Thoracic aorta (tissue), 2 donors: ENCODE data around the gene NRXN3. TPM values are rescaled to one million over a fixed set of nuclear protein-coding genes. Genes with fewer than 3 reads are reported as not detected.

Source experiments
- ATAC-seq: fragments of 150-250 bp; one replicate; pipeline ENCODE4 v1.8.0; 2017; ENCODE audit warnings: low read depth; ENCODE audit not compliant: insufficient number of reproducible peaks, low FRiP score
- DNase-seq: peaks from one replicate; pipeline ENCODE4 v3.0.0-alpha.2; 2020; ENCODE audit warnings: low spot score
- H3K27ac ChIP-seq, 2 donors: fragments of 200-600 bp; sonication (generic); 1 replicate in 1 of 2; 2 replicates in 1 of 2; pipeline ENCODE4 v1.5.1; 2016; ENCODE audit warnings: mild to moderate bottlenecking in 2 of 2, moderate library complexity in 2 of 2
- H3K27me3 ChIP-seq: fragments of 200-600 bp; sonication (generic); replicated peaks from 2 replicates; pipeline ENCODE4 v1.6.0; 2016; ENCODE audit warnings: mild to moderate bottlenecking; ENCODE audit not compliant: insufficient read depth
- H3K36me3 ChIP-seq: fragments of 200-600 bp; sonication (generic); one replicate; pipeline ENCODE4 v1.5.1; 2016
- H3K4me1 ChIP-seq, 2 donors: fragments of 200-600 bp; sonication (generic); 1 replicate in 1 of 2; 2 replicates in 1 of 2; pipeline versions ENCODE4 v1.5.1 to v1.6.0; 2016; ENCODE audit warnings: low read depth in 2 of 2, mild to moderate bottlenecking in 1 of 2; ENCODE audit not compliant: control insufficient read depth in 1 of 2
- H3K4me3 ChIP-seq: fragments of 200-600 bp; sonication (generic); 2 replicates; pipeline ENCODE4 v1.5.1; 2016; ENCODE audit warnings: mild to moderate bottlenecking
- H3K9me3 ChIP-seq: fragments of 200-600 bp; sonication (generic); 2 replicates; pipeline ENCODE4 v1.5.1; 2016
- CTCF ChIP-seq: fragments of 200-600 bp; sonication (generic); IDR thresholded peaks from one replicate; pipeline ENCODE4 v1.5.1; 2019; ENCODE audit warnings: antibody characterized with exemption
- total RNA-seq, 2 donors: library from RNA; depleted of rRNA; stranded (reverse); fragments of >200 nt; gene quantifications; one replicate each; pipeline versions ENCODE4 v1.1.0 to v1.2.3, GENCODE V29; 2016

NRXN3 gene
- total RNA-seq, 2 donors from 2014 or later = 5.6 to 33.3 TPM

DNA sequence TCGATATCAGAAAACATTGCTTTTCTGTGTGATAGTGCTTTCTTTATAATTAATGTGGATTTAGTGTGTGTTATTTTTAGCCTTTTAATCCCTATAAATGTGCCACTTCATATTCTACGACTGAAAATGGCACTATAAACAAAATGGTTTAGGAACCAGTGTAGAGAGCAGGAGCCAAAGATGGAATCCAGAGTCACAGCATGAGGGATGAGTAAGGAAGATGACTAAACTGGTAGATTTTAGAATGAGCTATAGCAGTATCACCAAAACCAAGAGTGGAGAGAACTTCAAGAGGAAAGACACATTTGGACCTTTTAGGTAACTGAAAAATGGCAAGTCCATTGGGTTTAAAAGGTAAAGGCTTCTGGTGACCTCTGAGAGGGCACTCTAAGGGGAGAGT lies 887.2 kb downstream of the NRXN3 start:
- DNase-seq = no peak
- H3K9me3 ChIP-seq = no peaks in the 10 kb centered on the region
- no peak for ATAC-seq
- no peak overlapping the region for H3K27ac ChIP-seq
- H3K4me3 ChIP-seq = no peak overlapping the region
- no peaks in the 10 kb centered on the region for H3K27me3 ChIP-seq
- H3K4me1 ChIP-seq = no peaks in the 10 kb centered on the region
- H3K36me3 ChIP-seq = no peaks in the 10 kb centered on the region
- no peak for TF ChIP-seq CTCF

DNA sequence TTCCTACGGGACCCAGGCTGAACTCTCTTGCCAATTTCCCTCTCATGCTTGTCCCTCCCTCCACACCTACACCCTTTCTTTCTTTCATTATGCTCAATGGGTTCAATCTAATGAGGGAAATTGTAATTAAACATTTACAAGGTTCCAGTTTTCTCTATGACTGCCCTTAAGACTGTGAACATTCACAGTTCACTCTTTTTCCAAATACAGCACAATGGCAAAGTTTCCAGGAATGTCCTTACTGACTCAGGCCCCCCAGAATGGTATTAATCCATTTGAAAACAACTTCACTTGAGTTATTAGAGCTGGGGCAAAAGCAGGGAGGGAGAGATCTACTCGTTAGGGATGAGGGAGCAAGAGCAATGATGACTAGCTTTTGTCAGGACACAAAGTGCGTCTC lies 892.1 kb downstream of the NRXN3 start:
- Histone ChIP-seq H3K9me3 (no peaks in the 10 kb centered on the region), H3K27ac (no peak overlapping the region), H3K27me3 (no peaks in the 10 kb centered on the region), H3K4me3 (no peak overlapping the region), H3K36me3 (no peaks in the 10 kb centered on the region), H3K4me1 (no peaks in the 10 kb centered on the region)
- ATAC-seq = no peak
- DNase-seq = no peak
- TF ChIP-seq CTCF = no peak

GRCh38 chr14:79064214-79064613 lies 894.0 kb downstream of the NRXN3 start:
- TF ChIP-seq CTCF = no peak
- H3K9me3 ChIP-seq = no peaks in the 10 kb centered on the region
- H3K4me1 ChIP-seq = no peaks in the 10 kb centered on the region
- DNase-seq (no peak), ATAC-seq (no peak)
- no peaks in the 10 kb centered on the region for H3K36me3 ChIP-seq
- H3K27ac ChIP-seq = no peak overlapping the region
- no peaks in the 10 kb centered on the region for H3K27me3 ChIP-seq
- no peak overlapping the region for H3K4me3 ChIP-seq

DNA sequence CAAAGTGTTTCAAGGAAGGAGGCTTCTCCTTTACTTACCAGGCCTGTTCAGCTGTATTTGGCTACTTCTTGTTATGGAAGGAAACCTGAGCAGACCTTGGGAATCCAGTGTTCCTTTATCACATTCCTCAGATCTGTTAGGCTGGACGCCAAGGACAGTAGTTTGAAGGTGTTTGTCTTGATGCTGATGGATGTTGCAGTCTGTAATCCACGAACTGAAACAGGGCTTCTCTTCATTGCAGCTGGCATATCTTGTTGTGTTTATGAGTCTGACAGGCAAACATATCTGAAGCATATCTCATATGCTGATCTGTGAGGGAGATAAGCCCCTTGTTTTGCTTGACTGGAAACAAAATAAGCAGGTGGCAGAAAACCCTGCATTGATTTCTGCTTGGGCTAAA lies 904.3 kb downstream of the NRXN3 start:
- no peaks in the 10 kb centered on the region for H3K4me1 ChIP-seq
- no peaks in the 10 kb centered on the region for H3K27me3 ChIP-seq
- no peak for TF ChIP-seq CTCF
- no peaks in the 10 kb centered on the region for H3K36me3 ChIP-seq
- no peak for ATAC-seq
- no peaks in the 10 kb centered on the region for H3K9me3 ChIP-seq
- no peak for DNase-seq
- H3K4me3 ChIP-seq = no peak overlapping the region
- no peak overlapping the region for H3K27ac ChIP-seq

GRCh38 chr14:79076428-79076827 lies 906.3 kb downstream of the NRXN3 start:
- H3K4me1 ChIP-seq = no peaks in the 10 kb centered on the region
- TF ChIP-seq CTCF = no peak
- no peaks in the 10 kb centered on the region for H3K36me3 ChIP-seq
- no peaks in the 10 kb centered on the region for H3K27me3 ChIP-seq
- no peak for ATAC-seq
- no peaks in the 10 kb centered on the region for H3K9me3 ChIP-seq
- no peak overlapping the region for H3K4me3 ChIP-seq
- DNase-seq = no peak
- H3K27ac ChIP-seq = no peak overlapping the region
